ENCODE results near the gene ANKRD52. TPM values are rescaled to one million over a fixed set of nuclear protein-coding genes. Genes with fewer than 3 reads are reported as not detected.

ANKRD52 gene
- total and polyA plus RNA-seq, 9 of the 15 experiments (the other 6 are each of a cell fraction or from before 2014, with no cell fraction given) = 0.52 to 46.8 (median 7.9) TPM

- TF ChIP-seq NR0B1 (IDR thresholded peaks at IDR 0.05; ENCODE audit: partially characterized antibody) (no peak), GATAD2A (IDR thresholded peaks at IDR 0.05) (no peak), AFF1 (IDR thresholded peaks at IDR 0.05; ENCODE audit: low read depth in 1 of 2, partially characterized antibody in 2 of 2) (peak in 1 of 2 experiments; percentile 47), XRCC3 (IDR thresholded peaks at IDR 0.05) (no peak), GTF3C2 (IDR thresholded peaks at IDR 0.05; ENCODE audit: borderline replicate concordance, extremely low read depth, insufficient read length) (no peak), MYC (IDR thresholded peaks at IDR 0.05; ENCODE audit: low read depth, low read length) (no peak), MYC (CRISPR knock-in tag; IDR thresholded peaks at IDR 0.05; ENCODE audit: borderline replicate concordance, low read depth) (no peak), ZNF197 (CRISPR knock-in tag; IDR thresholded peaks at IDR 0.05; ENCODE audit: low read depth) (0 out of 2 replicates have a peak, but pooled peaks have one; percentile 22), REST (IDR thresholded peaks at IDR 0.05; ENCODE audit: borderline replicate concordance) (peak; percentile 96), REST (CRISPR knock-in tag; IDR thresholded peaks at IDR 0.05; ENCODE audit: low read depth) (peak; percentile 88), CHCHD3 (CRISPR knock-in tag; IDR thresholded peaks at IDR 0.05) (no peak)
These were observed 33.2 kb downstream of the ANKRD52 start (continued) for GRCh38 chr12:56224954-56225353.

Data from K562 (cell line).